ENCODE measurements around the gene QPRT. TPM values are rescaled to one million over a fixed set of nuclear protein-coding genes. Genes with fewer than 3 reads are reported as not detected.
"Not testable (repeated sequence)": the region's sequence is repeated elsewhere in the genome, so short reads cannot be mapped to it uniquely, and the experiment has no call there.

QPRT gene
- total RNA-seq, 1 donor from 2014 or later: 49.6 TPM

DNA sequence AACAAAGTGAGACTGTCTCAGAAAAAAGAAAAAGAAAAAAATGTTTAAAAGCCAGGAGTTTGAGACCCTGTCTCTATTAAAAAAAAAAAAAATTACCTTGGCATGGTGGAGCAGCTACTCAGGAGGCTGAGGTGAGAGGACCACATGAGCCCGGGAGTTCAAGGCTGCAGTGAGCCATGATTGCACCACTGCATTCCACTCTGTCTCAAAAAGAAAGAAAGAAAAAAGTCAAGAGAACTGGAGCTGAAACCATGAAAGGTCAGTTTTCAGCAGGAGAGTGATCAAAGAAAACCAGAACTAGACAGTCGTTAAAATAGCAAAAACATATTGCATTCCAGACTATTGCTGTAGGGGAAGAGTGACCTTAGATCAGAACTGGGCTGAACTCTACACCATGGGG is 8.8 kb downstream of the QPRT start:
- H3K27ac Mint-ChIP-seq: peak overlapping the region; percentile 7
- peaks cover 18% of the 10 kb centered on the region for H3K4me1 Mint-ChIP-seq
- H3K27ac ChIP-seq: no peak overlapping the region
- peaks cover 14% of the 10 kb centered on the region for H3K27me3 Mint-ChIP-seq (ENCODE audit: insufficient read depth, low read depth)
- no peaks in the 10 kb centered on the region for H3K36me3 ChIP-seq
- H3K9me3 Mint-ChIP-seq: peaks cover 14% of the 10 kb centered on the region
- H3K36me3 Mint-ChIP-seq: peaks cover 21% of the 10 kb centered on the region
- TF ChIP-seq, protein P1, sequence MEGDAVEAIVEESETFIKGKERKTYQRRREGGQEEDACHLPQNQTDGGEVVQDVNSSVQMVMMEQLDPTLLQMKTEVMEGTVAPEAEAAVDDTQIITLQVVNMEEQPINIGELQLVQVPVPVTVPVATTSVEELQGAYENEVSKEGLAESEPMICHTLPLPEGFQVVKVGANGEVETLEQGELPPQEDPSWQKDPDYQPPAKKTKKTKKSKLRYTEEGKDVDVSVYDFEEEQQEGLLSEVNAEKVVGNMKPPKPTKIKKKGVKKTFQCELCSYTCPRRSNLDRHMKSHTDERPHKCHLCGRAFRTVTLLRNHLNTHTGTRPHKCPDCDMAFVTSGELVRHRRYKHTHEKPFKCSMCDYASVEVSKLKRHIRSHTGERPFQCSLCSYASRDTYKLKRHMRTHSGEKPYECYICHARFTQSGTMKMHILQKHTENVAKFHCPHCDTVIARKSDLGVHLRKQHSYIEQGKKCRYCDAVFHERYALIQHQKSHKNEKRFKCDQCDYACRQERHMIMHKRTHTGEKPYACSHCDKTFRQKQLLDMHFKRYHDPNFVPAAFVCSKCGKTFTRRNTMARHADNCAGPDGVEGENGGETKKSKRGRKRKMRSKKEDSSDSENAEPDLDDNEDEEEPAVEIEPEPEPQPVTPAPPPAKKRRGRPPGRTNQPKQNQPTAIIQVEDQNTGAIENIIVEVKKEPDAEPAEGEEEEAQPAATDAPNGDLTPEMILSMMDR (IDR thresholded peaks at IDR 0.05): no peak
- TF ChIP-seq EZH2 (IDR thresholded peaks at IDR 0.05) (no peak), EZH2phosphoT487 (IDR thresholded peaks at IDR 0.05) (no peak)
- H3K27me3 ChIP-seq: no peaks in the 10 kb centered on the region
- DNase-seq (ENCODE audit: low spot score): no peak
- no peak overlapping the region for H3K4me2 ChIP-seq
- H3K4me3 ChIP-seq: no peak overlapping the region
- no peak overlapping the region for H3K9ac ChIP-seq
- H3K9me3 ChIP-seq (ENCODE audit: low read depth): no peaks in the 10 kb centered on the region
- no peaks in the 10 kb centered on the region for H3K4me1 ChIP-seq
- peaks cover 86% of the 10 kb centered on the region for H3K79me2 ChIP-seq (ENCODE audit: low read depth)
- no peak overlapping the region for H2AFZ ChIP-seq (replicated peaks)
- H3K4me3 Mint-ChIP-seq: no peak overlapping the region
- H3F3A ChIP-seq (ENCODE audit: low read depth): no peaks in the 10 kb centered on the region
- H4K20me1 ChIP-seq (ENCODE audit: low read depth): peaks cover 10% of the 10 kb centered on the region

DNA sequence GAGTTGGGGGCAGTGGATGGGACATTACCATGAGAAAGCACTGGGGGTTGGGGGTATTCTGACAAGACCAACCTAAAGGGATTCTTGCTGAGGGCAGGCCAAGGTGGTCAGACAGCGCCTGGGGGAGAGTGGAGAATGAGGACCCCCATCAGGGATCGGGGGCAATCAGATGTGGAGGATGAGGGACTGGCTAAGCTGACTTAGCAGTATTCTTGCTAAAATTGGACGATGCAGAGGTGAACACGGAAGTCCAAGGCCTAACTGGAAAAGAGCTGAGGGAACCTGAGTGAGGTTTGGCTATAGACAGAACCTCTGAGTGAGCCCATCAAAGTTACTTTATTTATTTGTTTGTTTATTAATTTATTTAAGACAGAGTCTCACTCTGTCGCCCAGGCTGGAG is 9.2 kb downstream of the QPRT start:
- TF ChIP-seq EZH2phosphoT487 (IDR thresholded peaks at IDR 0.05) (no peak), EZH2 (IDR thresholded peaks at IDR 0.05) (no peak)
- TF ChIP-seq, protein P1 (IDR thresholded peaks at IDR 0.05): no peak
- Mint-ChIP-seq H3K4me3 (no peak overlapping the region), H3K27ac (peak overlapping the region; percentile 7), H3K36me3 (peaks cover 21% of the 10 kb centered on the region), H3K9me3 (peaks cover 14% of the 10 kb centered on the region), H3K4me1 (peaks cover 18% of the 10 kb centered on the region), H3K27me3 (ENCODE audit: insufficient read depth, low read depth) (peaks cover 14% of the 10 kb centered on the region)
- no peak overlapping the region for H3K4me3 ChIP-seq
- no peaks in the 10 kb centered on the region for H3F3A ChIP-seq (ENCODE audit: low read depth)
- no peaks in the 10 kb centered on the region for H3K4me1 ChIP-seq
- H3K36me3 ChIP-seq: no peaks in the 10 kb centered on the region
- no peak overlapping the region for H2AFZ ChIP-seq (replicated peaks)
- no peak overlapping the region for H3K4me2 ChIP-seq
- H3K27ac ChIP-seq: no peak overlapping the region
- peaks cover 10% of the 10 kb centered on the region for H4K20me1 ChIP-seq (ENCODE audit: low read depth)
- H3K79me2 ChIP-seq (ENCODE audit: low read depth): peaks cover 86% of the 10 kb centered on the region
- H3K27me3 ChIP-seq: no peaks in the 10 kb centered on the region
- H3K9ac ChIP-seq: no peak overlapping the region
- no peak for DNase-seq (ENCODE audit: low spot score)
- no peaks in the 10 kb centered on the region for H3K9me3 ChIP-seq (ENCODE audit: low read depth)

DNA sequence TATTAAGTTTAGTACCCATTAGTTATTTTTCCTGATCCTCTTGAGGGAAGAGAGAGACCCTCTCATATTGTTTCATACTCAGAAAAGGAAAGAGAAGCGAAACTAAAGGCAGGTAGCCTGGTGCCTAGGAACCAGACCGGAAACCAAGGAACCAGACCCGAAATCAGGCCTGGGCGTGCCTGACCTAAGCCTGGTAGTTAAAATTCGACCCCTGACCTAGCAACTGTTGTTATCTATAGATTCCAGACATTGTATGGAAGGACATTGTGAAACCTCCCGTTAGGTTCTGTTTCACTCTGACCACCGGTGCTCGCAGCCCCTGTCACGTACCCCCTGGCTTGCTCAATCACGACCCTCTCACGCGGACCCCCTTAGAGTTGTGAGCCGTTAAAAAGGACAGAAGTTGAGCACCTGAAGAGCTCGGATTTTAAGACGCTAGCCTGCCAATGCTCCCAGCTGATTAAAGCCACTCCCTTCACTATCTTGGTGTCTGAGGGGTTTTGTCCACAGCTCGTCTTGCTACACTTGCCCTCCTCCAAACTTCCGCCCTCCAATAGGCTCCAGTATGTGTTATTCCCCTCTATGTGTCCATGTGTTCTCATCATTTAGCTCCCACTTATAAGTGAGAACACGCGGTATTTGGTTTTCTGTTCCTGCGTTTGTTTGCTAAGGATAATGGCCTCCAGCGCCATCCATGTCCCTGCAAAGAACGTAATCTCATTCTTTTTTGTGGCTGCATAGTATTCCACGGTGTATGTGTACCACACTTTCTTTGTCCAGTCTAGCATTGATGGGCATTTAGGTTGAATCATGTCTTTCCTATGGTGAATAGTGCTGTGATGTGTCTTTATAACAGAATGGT is 10.7 kb downstream of the QPRT start:
- Mint-ChIP-seq H3K4me1 (peaks cover 18% of the 10 kb centered on the region), H3K27me3 (ENCODE audit: insufficient read depth, low read depth) (peaks cover 14% of the 10 kb centered on the region), H3K9me3 (peaks cover 14% of the 10 kb centered on the region), H3K36me3 (peaks cover 21% of the 10 kb centered on the region)
- not testable (repeated sequence) for H3K36me3 ChIP-seq; H3F3A ChIP-seq (ENCODE audit: low read depth); DNase-seq (ENCODE audit: low spot score); H3K4me2 ChIP-seq; H3K9me3 ChIP-seq (ENCODE audit: low read depth); H3K4me3 Mint-ChIP-seq; H3K27me3 ChIP-seq; H3K9ac ChIP-seq; H2AFZ ChIP-seq (replicated peaks); H3K4me1 ChIP-seq; H3K27ac Mint-ChIP-seq; H3K27ac ChIP-seq; H3K4me3 ChIP-seq
- H4K20me1 ChIP-seq (ENCODE audit: low read depth): peaks cover 13% of the 10 kb centered on the region
- H3K79me2 ChIP-seq (ENCODE audit: low read depth): peaks cover 89% of the 10 kb centered on the region

DNA sequence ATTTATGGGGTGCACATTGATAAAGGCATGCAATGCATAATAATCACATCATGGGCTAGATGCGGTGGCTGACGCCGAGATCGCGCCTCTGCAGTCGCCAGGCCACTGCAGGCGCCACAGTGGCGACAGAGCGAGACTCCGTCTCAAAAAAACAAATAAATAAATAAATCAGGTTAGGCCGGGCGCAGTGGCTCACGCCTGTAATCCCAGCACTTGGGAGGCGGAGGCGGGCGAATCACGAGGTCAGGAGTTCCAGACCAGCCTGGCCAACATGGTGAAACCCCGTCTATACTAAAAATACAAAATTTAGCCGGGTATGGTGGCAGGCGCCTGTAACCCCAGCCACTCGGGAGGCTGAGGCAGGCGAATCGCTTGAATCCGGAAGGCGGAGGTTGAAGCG is 13.6 kb downstream of the QPRT start:
- not testable (repeated sequence) for H3K4me2 ChIP-seq; DNase-seq (ENCODE audit: low spot score); H3K4me3 Mint-ChIP-seq; H3K4me1 Mint-ChIP-seq; H3K27me3 ChIP-seq; H4K20me1 ChIP-seq (ENCODE audit: low read depth); H3K4me3 ChIP-seq; H3K27me3 Mint-ChIP-seq (ENCODE audit: insufficient read depth, low read depth); H3K9ac ChIP-seq; H2AFZ ChIP-seq (replicated peaks); H3F3A ChIP-seq (ENCODE audit: low read depth); H3K36me3 ChIP-seq; H3K27ac ChIP-seq; H3K9me3 ChIP-seq (ENCODE audit: low read depth); H3K4me1 ChIP-seq; H3K27ac Mint-ChIP-seq
- Mint-ChIP-seq H3K36me3 (peaks cover 21% of the 10 kb centered on the region), H3K9me3 (peaks cover 14% of the 10 kb centered on the region)
- peaks cover 63% of the 10 kb centered on the region for H3K79me2 ChIP-seq (ENCODE audit: low read depth)
